HG02763 (cell line): ENCODE results near the gene DOCK2.
"Not testable (repeated sequence)": the region's sequence is repeated elsewhere in the genome, so short reads cannot be mapped to it uniquely, and the experiment has no call there.

ENCODE experiments used
- ATAC-seq: cut with Tn5 transposase; IDR thresholded peaks from one replicate; pipeline ENCODE4 v1.9.1; 2021; ENCODE audit warnings: mild to moderate bottlenecking, moderate library complexity; ENCODE audit not compliant: unreplicated experiment

Gene DOCK2

DNA sequence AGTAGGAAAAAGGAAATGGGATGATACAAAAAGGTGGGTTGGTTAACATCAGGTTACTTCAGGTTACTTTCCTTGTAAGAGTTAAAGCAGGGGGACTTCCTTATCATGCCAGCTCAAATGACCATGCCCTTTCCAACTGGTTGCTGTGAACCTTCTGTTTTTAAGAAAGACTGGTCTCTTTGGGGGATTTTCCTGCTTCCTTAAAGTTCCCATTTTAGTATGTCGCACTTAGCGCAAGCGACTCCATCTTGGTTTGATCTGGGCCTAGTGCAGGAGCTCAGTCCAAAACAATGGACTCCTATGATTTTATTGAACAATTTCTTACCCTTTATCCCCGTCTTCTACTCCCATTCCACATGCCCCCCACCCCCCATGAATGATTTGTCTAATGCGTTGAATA lies 173.4 kb downstream of the DOCK2 start:
- ATAC-seq, result no peak

DNA sequence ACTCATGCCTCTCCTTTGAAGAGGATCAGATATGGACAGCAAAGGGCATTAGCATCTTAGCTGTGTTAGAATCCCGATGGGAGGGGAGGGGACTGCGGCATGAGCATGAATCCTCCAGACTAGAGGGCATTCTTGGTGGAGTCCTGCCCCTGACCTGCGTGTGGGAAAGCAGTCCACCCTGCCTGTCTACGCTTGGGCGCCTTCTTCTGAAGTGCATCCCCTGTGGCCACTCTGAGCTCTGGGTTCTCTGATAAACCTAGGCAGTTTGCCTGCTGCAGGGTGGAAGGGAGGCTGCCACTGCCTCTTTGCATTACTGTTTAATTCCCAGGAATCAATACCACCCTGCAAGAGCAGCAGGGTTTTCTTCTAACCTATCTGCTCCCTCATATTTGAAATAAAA lies 173.9 kb downstream of the DOCK2 start:
- ATAC-seq, result no peak

DNA sequence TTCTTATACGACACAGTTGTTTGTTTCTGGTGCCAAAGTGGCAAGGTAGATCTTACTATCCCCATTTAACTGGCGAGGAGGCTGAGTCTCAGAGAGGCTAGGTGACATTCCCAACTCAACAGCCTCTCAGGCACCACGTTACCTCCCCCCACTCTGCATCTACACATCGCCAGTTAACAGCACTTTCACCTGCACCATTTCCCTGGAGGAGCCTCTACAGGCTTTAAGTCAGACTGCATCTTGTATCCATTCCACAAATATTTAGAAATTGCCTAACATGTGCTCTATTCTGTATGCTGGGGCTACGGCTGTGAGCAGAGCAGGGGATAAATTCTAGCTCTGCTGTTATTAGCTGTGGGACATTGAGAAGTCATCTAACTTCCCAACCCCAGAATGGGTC lies 174.6 kb downstream of the DOCK2 start:
- no peak for ATAC-seq

DNA sequence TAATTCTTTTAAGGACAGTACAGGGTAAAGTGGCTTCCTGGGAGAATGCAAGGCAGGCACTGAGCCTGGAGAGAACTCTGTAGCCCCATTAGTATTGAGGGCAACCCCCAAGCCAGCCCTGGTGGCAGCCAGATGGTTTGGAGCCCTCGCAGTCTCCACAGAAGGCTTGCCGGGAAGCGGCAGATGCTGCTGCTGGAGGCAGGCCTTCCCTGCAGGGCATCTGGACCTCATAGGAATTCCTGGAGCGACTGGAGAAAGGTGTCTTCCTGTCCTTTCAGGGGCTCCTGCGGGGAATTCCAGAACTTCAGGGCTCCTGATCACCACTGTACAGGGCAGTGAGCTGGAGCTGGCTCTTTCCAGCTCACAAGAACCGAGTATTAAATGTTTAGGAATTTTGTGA lies 175.7 kb downstream of the DOCK2 start:
- ATAC-seq, result no peak

DNA sequence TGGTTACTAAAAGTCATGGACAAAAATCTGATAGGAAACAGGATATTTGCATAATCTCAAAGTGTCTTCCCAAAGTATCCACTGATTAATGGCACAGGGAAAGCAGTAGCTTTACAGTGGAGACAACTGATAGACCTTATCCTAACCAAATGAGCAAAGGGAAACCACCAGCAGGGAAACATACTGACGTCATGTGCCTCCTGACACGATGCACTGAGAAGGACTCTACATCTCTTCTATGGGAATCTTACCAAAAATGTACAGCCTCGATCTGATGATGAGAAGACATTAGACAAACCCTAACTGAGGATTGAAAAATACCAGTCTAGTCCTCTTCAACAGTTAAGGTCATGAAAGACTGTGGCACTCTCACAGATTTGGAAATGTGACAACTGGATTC lies 177.0 kb downstream of the DOCK2 start:
- ATAC-seq, result no peak

DNA sequence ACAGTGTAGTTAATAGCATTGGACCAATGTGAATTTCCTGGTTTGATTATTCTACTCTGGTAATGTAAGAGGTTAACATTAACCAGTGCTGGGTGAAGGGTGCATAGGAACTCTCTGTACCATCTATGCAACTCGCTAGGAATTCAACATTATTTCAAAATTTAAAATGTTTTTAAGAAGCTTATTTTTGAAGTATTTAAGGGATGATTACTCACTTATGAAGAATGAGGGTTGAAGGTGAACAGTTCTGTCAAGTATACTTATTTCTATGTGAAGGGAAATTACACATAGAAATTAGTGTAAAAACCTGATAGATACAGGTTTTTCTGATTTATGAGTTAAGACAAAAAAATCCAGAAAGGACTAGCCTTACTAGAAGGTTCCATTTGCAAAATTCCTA lies 177.4 kb downstream of the DOCK2 start:
- ATAC-seq, result no peak

GRCh38 chr5:169817031-169817430 lies 180.0 kb downstream of the DOCK2 start:
- ATAC-seq, result no peak

GRCh38 chr5:169826618-169827017 lies 189.5 kb downstream of the DOCK2 start:
- ATAC-seq, result no peak

DNA sequence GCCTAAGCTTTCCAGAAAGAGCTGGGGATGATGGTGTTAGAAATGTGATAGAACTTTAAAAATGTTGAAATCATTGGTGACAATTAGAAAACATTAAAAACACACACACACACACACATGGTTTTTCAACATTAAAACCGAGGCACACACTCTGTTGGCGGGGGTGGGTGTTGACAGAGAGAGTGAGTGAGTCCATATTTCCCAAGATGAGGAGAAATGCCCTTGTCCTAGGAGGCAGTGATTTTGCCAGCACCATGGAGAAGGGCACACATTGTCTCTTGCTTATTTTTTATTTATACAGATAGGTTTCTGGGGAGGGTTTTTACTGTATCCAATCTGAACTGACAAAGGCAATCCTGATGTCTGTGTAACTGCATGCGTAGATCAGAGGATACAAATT lies 190.7 kb downstream of the DOCK2 start:
- ATAC-seq, result no peak

- no peak for ATAC-seq
Observed at GRCh38 chr5:169828385-169828784, 191.3 kb downstream of the DOCK2 start.

DNA sequence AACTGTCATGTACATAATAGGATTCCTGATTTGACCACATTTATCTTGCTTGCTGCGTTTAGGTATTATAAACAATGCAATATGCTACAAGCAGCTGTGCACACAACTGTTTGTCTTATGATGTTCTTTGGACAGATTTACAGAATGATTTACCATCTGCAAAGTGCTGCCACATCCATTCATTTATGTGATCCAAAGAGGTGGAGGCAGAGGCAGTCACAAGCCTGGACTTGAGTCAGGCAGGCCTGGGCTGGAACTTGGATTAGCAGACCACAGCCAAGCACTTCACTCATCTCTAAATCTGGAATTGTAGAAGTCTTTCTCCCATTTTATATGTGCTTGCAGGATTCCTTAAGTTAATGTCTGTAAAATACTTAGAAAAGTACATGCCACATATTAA lies 194.3 kb downstream of the DOCK2 start:
- ATAC-seq, result no peak

DNA sequence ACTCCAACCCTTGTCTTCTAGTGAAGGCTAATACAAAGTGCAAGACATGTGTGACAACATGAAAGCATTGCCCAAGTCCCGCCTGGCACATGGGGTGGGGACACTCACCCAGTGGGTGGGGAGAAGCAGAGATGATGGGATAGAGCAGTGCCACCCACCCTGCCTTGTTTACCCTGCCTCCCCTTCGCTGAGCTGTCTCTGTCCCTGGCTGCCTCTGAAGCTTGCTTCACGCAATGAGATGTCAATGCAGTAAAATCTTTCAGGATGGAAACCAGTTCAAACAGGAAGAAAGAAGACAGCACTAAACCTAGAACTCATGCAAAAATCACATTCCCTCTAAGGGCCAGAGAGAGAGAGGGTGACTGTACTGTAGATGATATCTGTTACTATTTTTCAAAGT lies 195.2 kb downstream of the DOCK2 start:
- ATAC-seq, result no peak

DNA sequence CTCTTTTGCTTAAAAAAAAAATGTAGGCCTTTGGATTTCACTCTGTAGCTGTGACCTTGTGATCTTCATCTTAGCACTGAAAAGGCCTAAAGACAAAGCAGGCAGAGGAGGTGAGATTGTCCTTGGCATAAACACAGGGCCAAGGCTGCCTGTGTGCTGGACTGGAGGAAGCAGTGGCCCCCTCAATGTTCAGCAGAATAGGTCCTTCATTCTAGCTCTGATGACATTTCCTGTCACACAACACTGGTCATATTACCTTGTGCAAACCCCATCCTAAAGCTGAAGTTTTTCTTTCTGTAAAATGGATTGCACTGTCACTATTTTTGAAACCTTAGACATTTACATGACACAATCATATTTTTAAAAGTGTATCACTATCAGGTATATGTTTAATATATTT lies 195.8 kb downstream of the DOCK2 start:
- no peak for ATAC-seq

GRCh38 chr5:169833681-169834292 lies 196.7 kb downstream of the DOCK2 start:
- not testable (repeated sequence) for ATAC-seq

GRCh38 chr5:169834540-169834939 lies 197.5 kb downstream of the DOCK2 start:
- ATAC-seq, result not testable (repeated sequence)

DNA sequence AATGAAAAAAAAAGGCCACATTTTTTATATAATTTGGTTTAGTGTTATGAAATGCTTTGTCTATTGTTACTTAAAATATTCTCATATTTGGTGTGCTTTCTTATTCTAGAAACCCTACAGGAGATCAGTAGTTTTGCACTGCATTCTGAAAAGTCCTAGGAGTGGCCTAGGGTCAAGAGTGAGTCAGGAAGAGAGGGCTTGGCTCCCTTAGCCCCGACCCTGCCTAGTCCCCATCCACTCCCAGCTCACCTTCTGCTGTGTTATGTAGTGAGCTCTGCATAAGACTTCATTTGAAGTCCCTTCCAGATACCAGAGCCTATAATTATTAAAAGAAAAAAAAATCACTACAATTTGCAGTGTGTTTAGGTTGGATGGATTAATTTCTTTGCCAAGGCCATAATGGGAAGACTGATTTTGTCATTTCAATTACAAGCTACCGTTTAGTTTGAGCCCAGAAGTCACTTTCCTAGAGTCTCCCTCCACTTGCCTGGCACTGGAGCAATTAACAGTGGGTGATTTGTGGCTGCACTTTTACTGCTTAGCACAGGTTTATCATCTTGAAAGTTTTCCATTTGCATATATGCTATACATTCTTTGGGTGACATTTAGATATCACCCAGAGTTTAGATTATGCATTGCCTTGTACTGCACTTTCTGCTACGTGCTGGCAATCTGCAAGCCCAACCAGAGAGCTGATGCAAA lies 199.9 kb downstream of the DOCK2 start:
- ATAC-seq, result no peak

DNA sequence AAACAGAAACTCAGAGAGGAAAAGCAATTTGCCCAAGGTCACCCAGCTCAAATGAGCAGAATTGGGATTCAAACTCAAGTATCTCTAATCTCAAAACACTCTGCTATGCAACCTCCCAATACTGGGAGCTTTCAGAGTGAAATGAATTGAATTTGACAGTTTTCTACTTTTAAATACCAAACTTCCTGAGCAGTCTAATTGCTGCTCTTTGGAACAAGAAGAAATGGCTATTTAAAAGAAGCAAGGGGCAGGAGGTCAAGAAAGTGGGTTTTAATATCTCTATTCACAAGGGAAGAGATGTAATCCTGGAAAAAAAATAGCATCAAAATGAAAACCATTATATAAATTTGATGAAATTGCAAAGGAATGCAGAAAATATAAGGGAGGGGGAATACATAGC lies 200.6 kb downstream of the DOCK2 start:
- ATAC-seq, result no peak

- ATAC-seq, result peak; percentile 82
Observed at GRCh38 chr5:169838688-169839087, 201.6 kb downstream of the DOCK2 start.

DNA sequence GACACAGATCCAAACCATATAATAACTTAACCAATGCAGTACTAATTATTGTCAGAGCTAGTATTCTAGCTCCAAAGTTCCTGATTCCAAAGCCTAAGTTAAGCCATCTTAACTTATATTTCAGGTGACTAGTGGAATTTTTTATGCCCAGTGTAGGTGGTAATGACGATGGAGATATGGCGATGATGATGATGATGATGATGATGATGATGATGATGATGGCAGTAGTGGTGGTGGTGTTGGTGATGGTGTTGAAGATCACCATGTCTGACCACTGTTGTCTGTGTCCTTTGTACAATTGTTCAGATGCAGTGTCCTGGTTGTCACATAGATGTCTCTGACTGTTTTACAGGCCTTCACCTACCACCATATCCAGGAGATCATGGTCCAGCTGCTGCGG lies 203.3 kb downstream of the DOCK2 start:
- no peak for ATAC-seq

- no peak for ATAC-seq
Observed at GRCh38 chr5:169842699-169843098, 205.6 kb downstream of the DOCK2 start.

GRCh38 chr5:169847519-169847918 lies 210.4 kb downstream of the DOCK2 start:
- ATAC-seq, result no peak

DNA sequence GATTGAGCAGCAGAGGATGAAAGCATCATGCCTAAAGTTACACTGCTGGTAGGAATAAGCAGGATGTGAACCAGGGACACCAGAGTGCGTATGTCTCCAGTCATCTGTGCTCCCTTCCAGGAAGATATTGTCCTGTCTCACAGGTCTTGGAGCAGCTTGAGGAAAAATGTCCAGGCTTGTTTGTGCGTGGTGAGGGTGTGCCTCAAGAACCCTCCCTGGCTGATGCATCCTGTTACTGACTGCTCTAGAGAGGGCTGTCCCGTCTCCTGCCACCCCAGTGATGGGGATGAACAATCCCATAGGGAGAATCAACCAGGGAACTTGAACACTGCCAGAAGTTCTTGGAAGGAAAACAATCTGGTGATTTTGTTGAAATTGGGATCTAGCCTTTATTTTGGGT lies 211.2 kb downstream of the DOCK2 start:
- ATAC-seq, result no peak

DNA sequence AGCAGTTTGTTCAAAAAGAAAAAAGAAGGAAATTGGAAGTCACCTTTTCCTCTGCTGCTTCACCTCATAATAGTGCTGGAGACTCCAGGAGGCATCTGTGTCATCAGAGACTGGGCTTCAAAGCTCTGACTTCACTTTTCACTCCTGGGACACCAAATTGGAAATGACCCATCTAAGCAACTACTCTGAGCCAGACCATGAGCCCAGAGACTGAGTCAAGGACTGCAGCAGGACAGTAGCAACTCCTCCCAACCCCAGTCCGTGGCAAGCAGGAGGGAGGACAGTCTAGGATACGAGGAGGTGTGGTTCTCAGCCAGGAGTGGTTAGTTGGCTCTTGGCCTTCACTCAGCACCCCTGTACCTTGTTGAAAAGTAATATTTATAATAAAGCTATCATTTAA lies 211.7 kb downstream of the DOCK2 start:
- no peak for ATAC-seq
